AG04449 (cell line): ENCODE data around the gene ACER2.

Experiments
- CTCF ChIA-PET: fragments of 350-600 bp; formaldehyde crosslinking; extraction: SDS; loops from one replicate; lab custom pipeline; 2021; ENCODE audit warnings: antibody characterized with exemption; lab: Yijun Ruan, JAX
- POLR2A ChIA-PET: fragments of 400-600, 350-600 bp; formaldehyde crosslinking; extraction: SDS; loops from one replicate; lab custom pipeline; 2020; ENCODE audit warnings: antibody characterized with exemption, inconsistent platforms; lab: Yijun Ruan, JAX
- DNase-seq: peaks from one replicate; pipeline ENCODE4 v3.0.0-alpha.2; 2010; ENCODE audit warnings: low read depth, low spot score
- H3K4me3 ChIP-seq: 2 replicates; pipeline ENCODE4 v1.5.1; 2011; ENCODE audit warnings: low read depth, mild to moderate bottlenecking, control low read depth, low read length
- TF ChIP-seq, protein P1 (sequence below): IDR thresholded peaks from one replicate; pipeline ENCODE4 v1.5.1; 2011; ENCODE audit warnings: mild to moderate bottlenecking, moderate library complexity, low read length, control low read depth, inconsistent platforms; ENCODE audit not compliant: insufficient read depth; ENCODE audit errors: missing control alignments

The ACER2 gene

DNA sequence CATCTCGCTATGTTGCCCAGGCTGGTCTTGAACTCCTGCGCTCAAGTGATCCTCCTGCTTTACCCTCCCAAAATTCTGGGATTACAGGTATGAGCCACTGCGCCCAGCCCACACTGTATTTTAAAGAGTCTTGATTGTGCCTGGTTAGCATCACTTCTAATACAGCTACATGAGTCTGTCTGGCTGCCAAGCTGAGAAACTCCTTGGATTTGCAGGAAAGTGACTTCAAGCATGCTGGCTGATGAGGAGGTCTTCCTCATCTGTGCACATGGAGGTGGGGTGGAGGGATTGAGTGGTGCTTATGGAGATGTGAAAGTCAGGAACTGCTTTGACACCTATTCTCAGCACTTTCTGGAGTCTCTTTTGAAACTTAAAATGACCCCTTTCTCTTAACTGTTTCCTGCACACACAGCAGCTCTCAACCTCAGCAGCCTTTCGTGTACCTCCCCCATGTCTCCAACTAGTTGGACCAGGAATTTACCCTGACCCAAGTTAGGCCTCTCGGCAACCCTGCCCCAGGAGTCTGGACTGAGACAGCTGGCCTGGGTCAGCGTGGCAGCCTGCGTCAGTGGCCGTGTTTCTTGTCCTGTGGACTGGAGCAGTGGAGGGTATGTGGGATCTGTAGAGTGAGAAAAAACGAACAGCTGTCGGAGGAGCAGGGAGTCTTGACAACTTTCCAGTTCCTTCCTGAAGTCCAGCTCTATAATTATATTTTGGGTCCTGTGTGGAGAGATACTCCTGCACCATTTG lies 72.5 kb downstream of the ACER2 start:
- H3K4me3 ChIP-seq, result no peak overlapping the region
- TF ChIP-seq, protein P1, sequence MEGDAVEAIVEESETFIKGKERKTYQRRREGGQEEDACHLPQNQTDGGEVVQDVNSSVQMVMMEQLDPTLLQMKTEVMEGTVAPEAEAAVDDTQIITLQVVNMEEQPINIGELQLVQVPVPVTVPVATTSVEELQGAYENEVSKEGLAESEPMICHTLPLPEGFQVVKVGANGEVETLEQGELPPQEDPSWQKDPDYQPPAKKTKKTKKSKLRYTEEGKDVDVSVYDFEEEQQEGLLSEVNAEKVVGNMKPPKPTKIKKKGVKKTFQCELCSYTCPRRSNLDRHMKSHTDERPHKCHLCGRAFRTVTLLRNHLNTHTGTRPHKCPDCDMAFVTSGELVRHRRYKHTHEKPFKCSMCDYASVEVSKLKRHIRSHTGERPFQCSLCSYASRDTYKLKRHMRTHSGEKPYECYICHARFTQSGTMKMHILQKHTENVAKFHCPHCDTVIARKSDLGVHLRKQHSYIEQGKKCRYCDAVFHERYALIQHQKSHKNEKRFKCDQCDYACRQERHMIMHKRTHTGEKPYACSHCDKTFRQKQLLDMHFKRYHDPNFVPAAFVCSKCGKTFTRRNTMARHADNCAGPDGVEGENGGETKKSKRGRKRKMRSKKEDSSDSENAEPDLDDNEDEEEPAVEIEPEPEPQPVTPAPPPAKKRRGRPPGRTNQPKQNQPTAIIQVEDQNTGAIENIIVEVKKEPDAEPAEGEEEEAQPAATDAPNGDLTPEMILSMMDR, result no peak
- DNase-seq, result no peak
- CTCF ChIA-PET, result interaction anchor here (1.3 to 2.6 kb wide), 4 partner anchors 10 to 444 kb away, joined by 3 to 14 read pairs (median 4); no protein-coding TSS in a partner anchor
- POLR2A ChIA-PET, result no interaction called here

DNA sequence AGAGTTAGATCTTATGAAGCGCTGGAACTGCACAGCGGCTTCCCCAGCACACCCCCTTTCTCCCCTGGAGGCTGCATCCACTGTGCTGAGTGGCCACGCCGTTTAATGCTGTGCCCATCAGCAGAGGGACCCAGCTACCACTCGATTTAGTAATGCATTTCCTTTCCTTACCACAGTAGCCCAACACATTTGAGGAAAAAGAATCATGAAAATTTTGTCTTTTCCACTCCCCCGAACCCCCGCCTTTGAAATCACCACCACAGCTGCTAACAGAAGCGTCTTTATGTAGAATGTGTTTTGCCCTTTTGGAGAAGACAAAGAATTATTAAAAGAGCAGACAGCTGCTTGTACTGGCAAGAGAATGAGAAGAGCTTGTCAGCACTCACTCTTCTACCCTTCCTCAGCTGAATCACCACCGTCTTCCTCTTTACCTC lies 73.2 kb downstream of the ACER2 start:
- ChIA-PET POLR2A (no interaction called here), CTCF (interaction anchor here (1.4 to 2.6 kb wide), 3 partner anchors 10 to 18 kb away, joined by 3 to 14 read pairs (median 5); no protein-coding TSS in a partner anchor)
- no peak overlapping the region for H3K4me3 ChIP-seq
- DNase-seq, result no peak
- TF ChIP-seq, protein P1, result no peak

DNA sequence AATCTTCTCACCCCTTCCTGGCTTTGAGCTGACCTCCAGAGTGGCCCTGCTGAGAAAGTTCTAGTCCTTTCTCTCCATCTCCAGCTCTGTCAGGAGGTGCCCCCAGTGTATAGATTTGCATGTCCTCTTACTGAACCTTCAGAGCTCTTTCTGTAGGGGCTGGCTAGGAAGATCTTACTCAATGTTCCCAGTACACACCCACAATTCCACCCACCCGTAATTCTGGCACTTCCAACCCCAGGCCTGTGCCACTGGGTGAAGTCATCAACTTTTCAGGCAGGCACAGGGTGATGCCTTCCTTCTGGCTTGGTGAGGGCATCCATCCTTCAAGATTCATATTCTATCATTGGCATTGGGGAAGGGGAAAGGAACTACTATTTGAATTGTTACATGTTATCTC lies 75.9 kb downstream of the ACER2 start:
- CTCF ChIA-PET, result interaction anchor here (1.5 kb wide), 1 partner anchor 8 kb away, joined by 5 read pairs; no protein-coding TSS in a partner anchor
- TF ChIP-seq, protein P1, result no peak
- H3K4me3 ChIP-seq, result no peak overlapping the region
- POLR2A ChIA-PET, result no interaction called here
- DNase-seq, result no peak

DNA sequence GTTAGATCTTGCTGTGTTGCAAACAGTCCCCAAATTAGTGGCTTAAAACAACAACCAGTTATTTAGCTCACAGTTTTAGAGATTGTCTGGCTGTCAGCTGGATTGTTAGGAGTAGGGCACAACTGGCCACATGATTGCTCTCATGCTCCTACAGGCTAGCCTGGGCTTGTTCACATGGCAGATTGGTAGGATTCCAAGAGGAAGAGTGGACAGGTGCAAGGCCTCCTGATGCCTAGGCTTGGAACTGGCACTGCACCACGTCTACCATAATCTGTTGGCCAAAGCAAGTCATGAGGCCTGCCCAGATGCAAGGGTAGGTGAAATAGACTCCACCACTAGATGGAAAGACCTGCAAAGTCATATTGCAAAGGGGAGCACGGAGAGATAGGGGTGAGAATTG lies 76.4 kb downstream of the ACER2 start:
- POLR2A ChIA-PET, result no interaction called here
- TF ChIP-seq, protein P1, result no peak
- H3K4me3 ChIP-seq, result no peak overlapping the region
- CTCF ChIA-PET, result interaction anchor here (1.5 kb wide), 1 partner anchor 8 kb away, joined by 5 read pairs; no protein-coding TSS in a partner anchor
- DNase-seq, result no peak

DNA sequence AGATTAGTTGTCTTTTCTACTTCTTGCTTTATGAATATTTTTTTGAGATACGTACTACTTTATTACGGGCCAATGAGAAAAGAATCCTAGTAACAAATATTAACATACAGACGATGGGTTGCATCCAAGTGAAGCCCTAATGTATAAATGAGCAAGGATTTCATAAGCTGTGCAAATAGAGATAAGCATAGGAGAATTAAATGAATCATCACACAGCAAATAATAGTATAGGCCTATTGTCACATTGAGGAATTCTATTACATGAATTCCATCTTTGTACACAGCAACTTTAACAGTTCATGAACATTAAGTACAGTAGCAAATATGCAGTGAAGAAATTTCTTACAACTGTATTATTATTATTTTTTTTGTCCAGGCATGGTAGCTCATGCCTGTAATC lies 78.0 kb downstream of the ACER2 start:
- TF ChIP-seq, protein P1, result no peak
- no peak overlapping the region for H3K4me3 ChIP-seq
- CTCF ChIA-PET, result interaction anchor here (1.0 to 2.4 kb wide), 4 partner anchors 9 to 28 kb away, joined by 3 to 14 read pairs (median 4); no protein-coding TSS in a partner anchor
- POLR2A ChIA-PET, result no interaction called here
- no peak for DNase-seq

DNA sequence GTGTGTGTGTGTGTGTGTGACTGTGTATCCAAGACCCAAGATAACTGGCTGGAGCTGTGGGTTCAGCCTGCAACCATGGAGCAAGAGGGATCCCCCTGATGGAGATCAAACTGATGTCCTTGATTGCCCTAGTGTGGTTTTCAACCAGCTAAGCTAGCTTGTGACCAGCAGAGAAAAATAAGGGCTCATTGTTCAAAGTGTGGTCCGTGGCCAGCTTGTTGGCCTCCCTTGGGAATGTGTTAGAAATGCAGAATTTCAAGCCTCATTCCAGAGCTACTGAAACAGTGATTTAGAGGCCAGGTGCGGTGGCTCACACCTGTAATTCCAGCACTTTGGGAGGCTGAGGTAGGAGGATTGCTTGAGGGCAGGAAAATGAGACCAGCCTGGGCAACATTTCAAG lies 79.9 kb downstream of the ACER2 start:
- POLR2A ChIA-PET, result no interaction called here
- no peak overlapping the region for H3K4me3 ChIP-seq
- DNase-seq, result no peak
- CTCF ChIA-PET, result interaction anchor here (0.9 to 2.4 kb wide), 6 partner anchors 9 to 24 kb away, joined by 3 to 14 read pairs (median 3); no protein-coding TSS in a partner anchor
- TF ChIP-seq, protein P1, result no peak
